ENCODE data around the gene MFN1. TPM values are rescaled to one million over a fixed set of nuclear protein-coding genes. Genes with fewer than 3 reads are reported as not detected.
A peak's percentile ranks its signal among the peaks of the same experiment; 100 is the strongest.

Gene MFN1
- total and polyA plus RNA-seq, 12 donors: 15.0 to 82.1 (median 66.5) TPM

DNA sequence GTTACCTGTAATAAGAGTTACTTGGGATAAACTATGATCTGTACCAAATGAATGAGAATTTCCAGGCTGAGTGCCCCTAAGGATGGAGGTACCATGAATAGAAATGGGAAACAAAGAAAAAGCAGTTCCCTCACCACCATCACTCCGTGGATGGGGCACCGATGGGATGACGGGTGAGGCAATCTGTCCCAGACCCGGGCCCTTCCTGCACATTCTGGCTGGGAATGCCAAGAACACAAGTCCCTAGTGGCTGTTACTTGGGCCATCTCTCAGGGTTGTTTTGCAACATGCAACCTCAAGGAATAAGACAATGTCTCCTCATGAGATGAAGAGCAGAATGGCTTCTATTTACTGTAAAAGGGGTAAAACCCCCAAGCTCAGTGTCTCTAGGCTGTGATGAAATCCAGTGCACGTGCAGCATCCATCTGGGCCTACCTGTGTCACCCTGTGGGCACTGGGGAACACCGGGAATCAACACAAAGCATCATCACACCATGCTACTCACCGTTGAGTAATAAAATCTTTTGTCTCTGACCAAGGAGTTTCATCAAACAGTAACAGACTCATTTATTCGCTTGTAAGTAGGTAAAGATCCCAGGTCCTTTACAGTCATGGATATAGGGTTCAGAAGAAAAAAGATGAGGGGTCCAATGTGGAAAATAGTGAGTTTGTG, 81.5 kb downstream of the MFN1 start:
- H3K36me3 ChIP-seq: peaks cover 0 to 24% (median 16%) of the 10 kb centered on the region in 9 donors
- no peak overlapping the region for H3K27ac ChIP-seq
- TF ChIP-seq, protein P1, sequence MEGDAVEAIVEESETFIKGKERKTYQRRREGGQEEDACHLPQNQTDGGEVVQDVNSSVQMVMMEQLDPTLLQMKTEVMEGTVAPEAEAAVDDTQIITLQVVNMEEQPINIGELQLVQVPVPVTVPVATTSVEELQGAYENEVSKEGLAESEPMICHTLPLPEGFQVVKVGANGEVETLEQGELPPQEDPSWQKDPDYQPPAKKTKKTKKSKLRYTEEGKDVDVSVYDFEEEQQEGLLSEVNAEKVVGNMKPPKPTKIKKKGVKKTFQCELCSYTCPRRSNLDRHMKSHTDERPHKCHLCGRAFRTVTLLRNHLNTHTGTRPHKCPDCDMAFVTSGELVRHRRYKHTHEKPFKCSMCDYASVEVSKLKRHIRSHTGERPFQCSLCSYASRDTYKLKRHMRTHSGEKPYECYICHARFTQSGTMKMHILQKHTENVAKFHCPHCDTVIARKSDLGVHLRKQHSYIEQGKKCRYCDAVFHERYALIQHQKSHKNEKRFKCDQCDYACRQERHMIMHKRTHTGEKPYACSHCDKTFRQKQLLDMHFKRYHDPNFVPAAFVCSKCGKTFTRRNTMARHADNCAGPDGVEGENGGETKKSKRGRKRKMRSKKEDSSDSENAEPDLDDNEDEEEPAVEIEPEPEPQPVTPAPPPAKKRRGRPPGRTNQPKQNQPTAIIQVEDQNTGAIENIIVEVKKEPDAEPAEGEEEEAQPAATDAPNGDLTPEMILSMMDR (IDR thresholded peaks at IDR 0.05): no peak
- ATAC-seq (peak in 1 of 8 donors; percentile 47), DNase-seq (no peak)
- WGBS, 2 donors: 84 to 85% methylated on average over 8 of the region's 8 CpGs
- intact Hi-C loops (cut with DNase I): loop anchor here in 1 of 10 donors (5.0 kb wide), 1 partner anchor 118 kb away; no protein-coding TSS in a partner anchor
- H3K9me3 ChIP-seq: no peaks in the 10 kb centered on the region
- H3K4me3 ChIP-seq: no peak overlapping the region
- peaks cover 0 to 51% (median 47%) of the 10 kb centered on the region in 9 donors for H3K4me1 ChIP-seq
- H3K27me3 ChIP-seq: no peaks in the 10 kb centered on the region

DNA sequence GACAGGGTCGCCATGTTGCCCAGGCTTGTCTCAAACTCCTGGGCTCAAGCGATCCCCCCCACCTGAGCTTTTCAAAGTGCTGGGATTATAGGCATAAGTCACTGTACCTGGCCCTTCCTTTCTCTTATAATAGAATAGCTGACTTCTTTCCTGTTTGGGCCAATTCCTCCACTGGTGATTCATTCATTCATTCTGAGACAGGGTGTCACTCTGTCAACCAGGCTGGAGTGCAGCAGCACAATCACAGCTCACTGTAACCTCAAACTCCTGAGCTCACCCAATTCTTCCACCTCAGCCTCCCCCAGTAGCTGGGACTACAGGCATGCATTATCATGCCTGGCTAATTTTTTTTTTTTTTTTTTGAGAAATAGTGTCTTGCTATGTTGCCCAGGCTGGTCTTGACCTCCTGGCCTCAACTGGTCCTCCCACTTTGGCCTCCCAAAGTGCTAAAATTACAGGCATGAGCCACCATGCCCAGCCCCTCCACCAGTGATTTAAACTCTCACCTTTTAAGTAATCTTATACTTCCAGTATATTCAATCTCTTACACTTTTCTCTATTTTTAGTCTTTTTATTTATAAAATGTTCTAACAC, 82.9 kb downstream of the MFN1 start:
- DNase-seq (no peak), ATAC-seq (no peak)
- Histone ChIP-seq H3K4me3 (no peak overlapping the region), H3K27me3 (no peaks in the 10 kb centered on the region), H3K27ac (no peak overlapping the region), H3K36me3 (peaks cover 0 to 10% (median 5%) of the 10 kb centered on the region in 9 donors), H3K9me3 (no peaks in the 10 kb centered on the region), H3K4me1 (peaks cover 3 to 65% (median 53%) of the 10 kb centered on the region in 9 donors)
- intact Hi-C loops (cut with DNase I): no loop called here
- TF ChIP-seq, protein P1 (IDR thresholded peaks at IDR 0.05): no peak
- 96 to 100% methylated on average over 2 of the region's 2 CpGs for WGBS, 2 donors

DNA sequence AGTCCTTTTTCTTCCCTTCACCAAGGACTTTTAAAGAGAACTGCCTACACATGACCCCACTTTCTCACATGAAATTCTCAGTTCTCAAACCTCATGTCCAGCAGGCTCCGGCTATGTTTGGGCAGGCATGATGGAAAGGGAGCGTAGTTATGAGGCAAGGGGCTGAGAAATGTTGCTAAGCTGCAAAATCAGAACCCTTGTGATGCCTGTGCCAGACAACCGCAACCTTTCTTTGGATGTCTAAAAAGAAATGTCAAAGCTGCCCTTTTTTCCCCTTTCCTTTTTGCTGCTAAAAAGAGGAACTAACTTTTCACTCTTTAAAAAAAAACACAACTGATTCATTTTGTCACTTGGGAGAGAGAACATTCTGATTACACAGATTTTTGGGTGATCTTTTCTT, 84.5 kb downstream of the MFN1 start:
- TF ChIP-seq, protein P1 (IDR thresholded peaks at IDR 0.05): no peak
- peaks cover 3 to 81% (median 62%) of the 10 kb centered on the region in 9 donors for H3K4me1 ChIP-seq
- DNase-seq (no peak), ATAC-seq (peak in 5 of 8 donors; percentile 29 to 66 (median 31))
- 72 to 73% methylated on average over 3 of the region's 3 CpGs for WGBS, 2 donors
- peak overlapping the region in 2 of 10 donors; percentile 21 to 58 for H3K27ac ChIP-seq
- H3K4me3 ChIP-seq: no peak overlapping the region
- intact Hi-C loops (cut with DNase I): no loop called here
- H3K36me3 ChIP-seq: no peaks in the 10 kb centered on the region
- no peaks in the 10 kb centered on the region for H3K9me3 ChIP-seq
- no peaks in the 10 kb centered on the region for H3K27me3 ChIP-seq

DNA sequence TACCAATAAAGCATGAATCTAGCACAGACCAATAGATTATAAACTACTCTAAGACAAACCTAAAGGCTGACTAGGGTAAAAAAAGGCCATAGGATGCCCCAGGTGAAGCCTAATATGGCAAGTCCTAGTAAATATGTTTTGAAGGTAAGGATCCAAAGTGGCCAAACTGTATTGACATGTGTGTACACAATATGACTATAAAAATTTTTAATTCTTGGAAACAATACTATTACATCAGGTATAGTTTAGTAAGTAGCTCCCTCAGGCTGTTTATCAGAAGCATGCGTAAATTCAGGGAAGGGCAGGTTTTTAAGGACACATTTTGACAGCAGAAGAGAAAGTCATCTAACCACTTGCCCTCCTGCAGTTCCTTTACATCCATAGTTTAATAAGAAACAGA, 84.9 kb downstream of the MFN1 start:
- TF ChIP-seq, protein P1 (IDR thresholded peaks at IDR 0.05): no peak
- H3K9me3 ChIP-seq: no peaks in the 10 kb centered on the region
- no peaks in the 10 kb centered on the region for H3K36me3 ChIP-seq
- ATAC-seq: no peak
- peaks cover 3 to 85% (median 65%) of the 10 kb centered on the region in 9 donors for H3K4me1 ChIP-seq
- WGBS, 2 donors: 80 to 84% methylated on average over 1 of the region's 1 CpG
- H3K4me3 ChIP-seq: no peak overlapping the region
- intact Hi-C loops (cut with DNase I): no loop called here
- no peak for DNase-seq
- H3K27ac ChIP-seq: peak overlapping the region in 1 of 10 donors; percentile 58
- no peaks in the 10 kb centered on the region for H3K27me3 ChIP-seq
